Fibroblast of mammary gland (primary cell): Measurements from ENCODE around the gene POU3F1.

Experiments
- DNase-seq: peaks from one replicate; pipeline ENCODE4 v3.0.0-alpha.2; 2010; ENCODE audit warnings: low read depth
- H3K4me3 ChIP-seq: 2 replicates; pipeline ENCODE4 v1.5.1; 2011; ENCODE audit warnings: low read depth, mild to moderate bottlenecking, low read length, moderate library complexity; ENCODE audit not compliant: control insufficient read depth
- CTCF ChIP-seq: conservative IDR thresholded peaks from 2 replicates; pipeline ENCODE4 v1.5.1; 2011; ENCODE audit warnings: low read depth, low read length, inconsistent platforms; ENCODE audit not compliant: control insufficient read depth, insufficient read depth

Gene POU3F1

GRCh38 chr1:38027201-38028104, 19.1 kb downstream of the POU3F1 start:
- no peak for DNase-seq
- TF ChIP-seq CTCF: no peak
- H3K4me3 ChIP-seq: no peak overlapping the region

- TF ChIP-seq CTCF: peak; percentile 73
- DNase-seq: peak; percentile 61
- H3K4me3 ChIP-seq: no peak overlapping the region
Measured at GRCh38 chr1:38026592-38027200, 19.9 kb downstream of the POU3F1 start.

- no peak for DNase-seq
- no peak overlapping the region for H3K4me3 ChIP-seq
- TF ChIP-seq CTCF: no peak
Measured at GRCh38 chr1:38025664-38026063, 20.9 kb downstream of the POU3F1 start.

- no peak for TF ChIP-seq CTCF
- no peak overlapping the region for H3K4me3 ChIP-seq
- no peak for DNase-seq
Measured at GRCh38 chr1:38025233-38025632, 21.4 kb downstream of the POU3F1 start.

GRCh38 chr1:38022810-38023209, 23.8 kb downstream of the POU3F1 start:
- no peak overlapping the region for H3K4me3 ChIP-seq
- no peak for DNase-seq
- no peak for TF ChIP-seq CTCF

- TF ChIP-seq CTCF: no peak
- DNase-seq: no peak
- H3K4me3 ChIP-seq: no peak overlapping the region
Measured at GRCh38 chr1:38021969-38022368, 24.6 kb downstream of the POU3F1 start.
